GM21381 (cell line): ENCODE measurements around the gene TRPM3.

ENCODE experiments used
- ATAC-seq: cut with Tn5 transposase; IDR thresholded peaks from one replicate; pipeline ENCODE4 v1.9.1; 2021; ENCODE audit warnings: mild to moderate bottlenecking, moderate library complexity; ENCODE audit not compliant: unreplicated experiment

Gene TRPM3

DNA sequence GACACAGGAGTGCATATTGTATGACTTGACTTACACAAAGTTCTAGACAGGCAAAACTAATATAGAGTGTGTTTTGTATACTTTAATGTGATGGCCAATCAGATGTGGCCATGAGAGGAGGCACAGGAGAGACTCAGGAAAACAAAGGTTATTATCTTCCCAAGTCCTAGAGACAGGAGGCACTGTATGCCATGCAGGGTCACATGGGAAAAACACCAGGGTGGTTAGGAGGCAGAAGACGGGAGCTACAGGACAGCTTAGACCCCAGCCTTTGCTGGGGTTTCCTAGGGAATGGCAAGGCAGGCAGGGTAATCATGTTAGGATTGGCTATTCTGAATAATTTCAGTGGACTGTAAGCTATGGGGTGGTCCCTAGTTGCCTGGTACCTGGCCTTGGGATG, 16.2 kb downstream of the TRPM3 start:
- no peak for ATAC-seq

DNA sequence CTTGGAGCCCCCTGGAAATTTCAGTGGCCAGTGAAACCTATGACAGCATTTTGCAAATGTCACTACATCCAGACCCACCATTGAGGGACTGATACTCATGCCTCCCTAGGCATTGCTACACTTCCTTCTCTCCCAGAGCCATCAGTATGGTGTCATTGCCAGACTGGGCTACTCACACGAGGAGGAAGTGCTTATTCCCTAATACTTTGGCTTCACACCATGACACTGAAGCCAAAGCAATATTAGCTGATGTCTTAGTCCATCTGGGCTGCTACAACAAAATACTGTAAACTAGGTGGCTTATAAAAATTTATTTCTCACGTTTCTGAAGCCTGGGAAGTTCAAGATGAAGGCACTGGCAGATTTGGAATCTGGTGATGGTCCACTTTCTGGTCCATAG, 22.6 kb downstream of the TRPM3 start:
- no peak for ATAC-seq

DNA sequence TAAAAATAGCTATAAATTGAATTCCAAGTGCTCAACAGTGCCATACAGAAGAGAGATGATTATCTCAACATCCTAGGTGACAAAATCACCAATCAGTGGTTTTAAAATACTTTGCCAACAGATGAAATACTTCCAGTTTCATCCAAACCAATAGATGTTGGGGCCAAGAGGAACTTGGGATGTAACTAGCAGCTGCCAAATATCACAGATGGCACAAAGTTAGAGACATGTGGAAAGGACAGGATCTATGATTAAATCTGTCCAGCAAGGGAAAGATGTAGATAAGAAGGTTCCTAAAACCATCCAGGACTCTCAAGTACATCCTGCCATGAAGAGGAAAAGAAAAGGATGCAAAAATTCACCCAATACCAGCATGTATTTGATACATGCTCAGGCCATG, 23.8 kb downstream of the TRPM3 start:
- ATAC-seq: no peak

DNA sequence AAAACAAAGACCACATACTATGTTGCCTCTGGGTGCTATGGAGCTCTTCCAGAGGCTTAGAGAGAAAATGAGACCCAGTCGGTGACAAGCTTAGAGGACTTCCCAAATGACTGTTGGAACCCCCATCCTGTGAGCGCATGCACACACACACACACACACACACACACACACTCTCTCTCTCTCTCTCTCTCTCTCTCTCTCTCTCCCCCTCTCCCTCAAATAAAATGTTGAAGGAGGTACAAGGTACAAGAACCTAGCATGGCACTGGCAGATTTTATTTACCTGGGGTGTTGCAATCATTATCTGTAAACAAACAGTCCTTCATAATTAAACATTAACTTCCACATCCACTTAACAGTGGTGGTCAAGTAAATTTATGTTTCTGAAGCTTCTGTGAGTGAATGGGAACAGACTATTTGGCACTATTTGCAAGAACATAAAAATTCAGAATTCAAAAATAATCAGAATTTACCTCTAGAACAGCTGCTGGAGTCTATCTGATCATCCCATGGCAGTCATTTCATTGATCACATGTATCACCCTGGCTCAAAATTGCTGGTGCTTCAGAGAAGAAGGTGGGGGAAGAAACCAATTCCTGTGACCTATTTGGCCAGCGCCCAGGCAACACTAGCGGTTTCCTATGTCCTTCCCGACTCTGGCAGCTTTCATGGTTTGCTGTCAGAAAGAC, 24.9 kb downstream of the TRPM3 start:
- no peak for ATAC-seq

DNA sequence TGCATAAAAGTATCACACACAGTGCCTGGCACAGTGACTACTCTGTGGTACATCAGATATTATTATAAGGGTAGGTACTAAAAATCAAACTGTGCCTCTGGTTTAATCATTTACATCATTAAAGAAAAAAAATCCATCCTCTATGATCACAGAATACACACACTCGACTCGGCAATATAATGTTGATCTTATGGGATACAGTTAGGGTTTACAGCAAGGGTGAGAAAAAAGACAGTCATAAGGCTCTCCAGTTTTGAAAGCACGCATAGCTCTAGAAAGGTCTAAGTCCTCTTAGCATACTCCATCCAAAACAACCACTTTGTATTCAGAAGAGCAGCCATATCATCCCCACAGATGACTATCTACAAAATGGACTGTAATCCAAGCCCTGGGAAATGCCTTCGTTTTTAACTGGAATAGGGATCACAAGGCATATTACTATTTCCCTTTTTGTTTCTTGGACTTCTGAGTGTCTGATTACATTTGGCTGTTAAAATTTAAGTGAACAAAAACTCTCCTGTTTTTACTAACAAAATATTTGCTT, 26.6 kb downstream of the TRPM3 start:
- no peak for ATAC-seq

DNA sequence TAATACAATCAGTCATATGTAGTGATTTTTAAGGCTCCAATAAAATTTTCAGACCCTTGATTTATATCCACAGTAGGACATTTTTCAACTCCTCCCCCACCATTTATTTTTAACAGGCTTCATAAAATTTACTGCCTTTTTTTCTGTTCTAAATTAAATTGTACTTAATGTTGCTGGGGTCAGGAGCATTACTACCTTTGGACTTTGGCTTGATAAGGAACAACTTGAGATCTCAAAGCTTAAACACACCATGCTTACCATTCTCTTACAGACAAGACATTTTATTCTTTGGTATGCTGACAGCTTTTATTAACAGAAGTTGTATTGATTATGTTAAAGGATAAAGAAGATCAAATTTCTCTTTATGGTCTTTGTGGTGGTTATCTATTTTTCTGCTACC, 30.5 kb downstream of the TRPM3 start:
- ATAC-seq: no peak

DNA sequence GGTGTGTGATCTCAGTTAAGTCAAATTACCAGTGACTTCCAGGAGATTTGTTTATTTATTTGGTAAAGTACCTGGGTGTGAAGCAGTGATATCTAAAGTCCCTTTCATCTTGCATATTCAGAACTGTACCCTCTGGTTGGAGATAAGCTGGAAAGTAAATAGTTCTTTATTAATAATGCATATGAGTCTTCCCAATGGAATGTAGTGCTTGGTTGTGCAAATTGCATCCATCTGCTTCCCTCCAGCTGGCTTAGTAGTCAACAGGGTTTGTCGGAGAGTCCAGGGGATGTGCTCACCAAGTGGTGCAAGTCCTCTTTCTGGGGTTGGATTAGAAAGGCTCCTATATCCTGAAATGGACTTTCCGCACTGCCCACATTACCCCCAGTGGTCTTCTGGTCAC, 42.0 kb downstream of the TRPM3 start:
- no peak for ATAC-seq

DNA sequence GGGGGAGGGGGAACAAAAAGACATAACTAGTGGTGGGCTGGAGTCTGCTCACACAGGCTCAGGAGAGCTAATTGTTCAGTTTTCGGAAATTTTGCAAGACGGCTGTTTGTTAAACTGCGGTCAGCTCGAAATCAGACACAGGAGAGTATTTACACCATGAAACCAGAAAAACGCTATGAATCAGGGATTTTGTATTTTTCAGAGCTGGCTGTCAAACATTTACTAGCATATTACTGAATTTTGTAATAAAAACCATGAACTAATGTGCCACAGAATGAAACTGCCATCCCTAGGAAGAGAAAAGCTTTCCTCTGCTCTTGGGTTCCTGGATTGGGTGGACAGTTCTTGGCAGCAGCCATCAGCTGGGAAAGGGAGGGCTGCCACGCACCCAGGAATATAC, 45.3 kb downstream of the TRPM3 start:
- ATAC-seq: no peak

DNA sequence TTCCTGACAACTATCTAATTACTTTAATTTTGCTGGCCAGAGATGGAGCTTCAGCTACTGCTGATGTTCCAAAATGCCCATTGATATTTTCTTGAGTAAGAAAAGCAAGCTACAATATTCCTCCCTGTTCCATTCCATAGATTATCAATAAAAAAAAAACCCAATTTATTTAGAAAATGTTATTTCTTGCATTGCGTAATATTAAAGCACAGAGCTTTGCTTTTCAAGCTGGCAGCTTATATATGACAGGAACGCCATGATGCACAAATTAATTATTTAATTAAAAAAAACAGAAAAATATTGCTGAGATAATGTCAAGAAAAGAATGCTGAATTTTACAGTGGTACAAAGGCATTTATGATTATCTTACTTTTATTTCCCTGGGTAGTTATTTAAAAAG, 47.9 kb downstream of the TRPM3 start:
- ATAC-seq: no peak

DNA sequence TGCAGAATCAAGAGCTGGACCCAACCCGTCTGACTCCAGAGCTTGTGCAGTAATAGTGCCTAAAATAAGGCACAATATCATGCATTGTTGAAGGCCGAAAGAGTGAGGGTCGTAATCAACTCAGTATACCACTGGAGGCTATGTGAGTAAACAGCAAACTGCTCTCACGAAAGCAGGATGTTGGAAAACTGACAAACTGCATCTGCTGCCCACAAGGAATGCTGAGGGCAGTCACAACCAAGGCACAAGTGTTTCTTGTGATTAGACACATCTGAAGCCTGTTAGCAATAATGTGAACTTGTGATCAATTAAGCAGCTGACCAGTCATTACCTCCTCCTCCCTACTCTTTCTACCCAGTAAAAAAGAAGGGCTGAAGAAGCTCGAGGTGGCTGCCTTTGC, 48.8 kb downstream of the TRPM3 start:
- no peak for ATAC-seq

DNA sequence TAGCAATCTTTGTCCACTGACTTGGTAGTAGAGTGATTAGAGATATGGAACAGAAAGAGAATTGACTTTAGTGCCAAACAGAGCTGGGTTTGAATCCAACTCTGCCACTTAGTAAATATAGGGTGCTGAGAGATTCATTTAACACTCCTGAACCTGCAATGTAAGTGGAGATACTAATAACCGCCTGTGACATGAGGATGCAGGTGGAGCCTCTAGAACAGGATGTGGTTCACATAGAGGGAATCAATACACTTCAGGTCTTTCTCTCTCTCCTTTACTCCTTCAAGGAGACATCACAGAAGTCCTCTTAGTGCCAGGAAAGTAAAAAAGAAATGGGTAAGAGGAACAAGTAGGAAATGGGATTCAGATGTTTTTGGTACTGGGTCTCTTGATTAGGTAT, 49.8 kb downstream of the TRPM3 start:
- ATAC-seq: no peak

DNA sequence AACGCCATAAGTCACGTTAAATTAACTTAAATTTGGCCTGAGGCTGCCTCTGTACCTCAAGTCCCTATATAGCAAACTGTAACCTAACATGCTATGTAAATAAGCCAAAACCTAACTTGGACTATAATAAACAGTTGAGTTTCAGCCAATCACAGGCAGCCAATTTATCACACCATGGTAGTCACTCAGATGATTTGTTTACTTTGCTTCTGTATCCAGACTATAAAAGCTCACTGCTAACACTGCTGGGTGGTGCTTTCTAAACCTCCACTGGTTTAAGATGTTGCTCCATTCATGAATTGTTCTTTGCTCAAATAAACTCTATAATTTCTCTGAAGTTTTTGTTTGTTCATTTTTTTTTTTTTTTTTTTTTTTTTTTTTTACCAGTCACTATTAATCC, 62.8 kb downstream of the TRPM3 start:
- no peak for ATAC-seq

DNA sequence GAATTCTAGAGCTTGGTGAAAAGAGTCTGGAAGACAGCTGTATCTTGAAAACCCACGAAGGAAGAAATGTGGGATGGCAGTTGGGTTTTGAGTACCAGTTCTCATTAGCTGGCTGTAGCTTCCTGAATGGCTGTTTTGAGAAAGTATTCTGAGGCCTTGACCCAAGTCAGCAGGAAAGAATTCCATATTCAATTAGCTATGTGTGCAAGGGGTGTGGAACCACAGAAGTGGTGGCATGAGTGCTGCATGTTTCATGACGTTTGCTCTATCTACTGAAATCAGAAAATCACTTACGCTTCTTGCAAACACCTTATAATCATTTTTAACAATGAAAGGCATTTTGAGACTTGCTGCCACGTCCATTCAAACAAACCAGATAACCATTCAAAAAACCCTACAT, 69.1 kb downstream of the TRPM3 start:
- ATAC-seq: no peak

DNA sequence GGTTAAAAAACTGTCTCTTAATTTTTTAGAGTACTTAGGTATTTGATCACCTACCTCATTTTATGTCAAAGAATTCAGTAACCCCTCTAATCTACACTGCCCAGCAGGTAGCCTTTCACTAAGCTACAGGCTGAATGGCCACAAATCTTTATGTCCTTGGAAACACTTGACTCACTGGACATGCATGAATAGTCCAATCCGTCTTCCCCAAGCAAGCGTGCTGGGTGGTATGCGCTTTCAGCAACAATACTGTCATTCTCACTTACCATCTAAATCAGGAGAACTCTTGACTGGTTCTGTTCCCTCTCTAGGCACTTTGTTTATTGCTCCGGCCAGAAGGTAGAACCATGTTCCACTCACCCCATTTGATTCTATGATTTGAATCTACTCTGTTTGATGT, 73.1 kb downstream of the TRPM3 start:
- ATAC-seq: no peak

DNA sequence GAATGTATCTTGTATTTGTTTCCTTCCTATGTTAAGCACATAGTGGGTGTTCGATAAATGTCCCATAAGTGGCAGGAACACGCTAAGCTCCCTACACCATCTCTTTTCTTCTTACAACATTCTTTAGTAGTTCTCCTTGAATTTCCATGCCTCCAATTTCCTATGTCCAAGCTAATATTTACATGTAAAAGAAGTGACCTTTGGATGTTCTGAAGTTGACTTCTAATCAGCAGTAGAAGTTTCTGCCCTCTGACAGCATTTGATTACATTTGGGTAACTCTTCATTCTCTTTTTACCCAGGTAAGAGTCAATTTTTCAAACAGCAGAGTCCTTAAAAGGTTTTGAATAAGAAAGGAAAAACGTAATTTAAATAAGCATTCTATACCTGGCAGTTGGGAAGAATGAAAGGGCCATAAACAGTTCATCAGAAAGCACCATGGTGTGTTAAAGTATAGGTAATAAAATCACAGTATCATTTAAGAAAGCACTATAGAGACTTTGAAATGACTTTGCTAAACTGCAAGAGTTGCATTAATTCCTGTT, 78.9 kb downstream of the TRPM3 start:
- ATAC-seq: no peak

DNA sequence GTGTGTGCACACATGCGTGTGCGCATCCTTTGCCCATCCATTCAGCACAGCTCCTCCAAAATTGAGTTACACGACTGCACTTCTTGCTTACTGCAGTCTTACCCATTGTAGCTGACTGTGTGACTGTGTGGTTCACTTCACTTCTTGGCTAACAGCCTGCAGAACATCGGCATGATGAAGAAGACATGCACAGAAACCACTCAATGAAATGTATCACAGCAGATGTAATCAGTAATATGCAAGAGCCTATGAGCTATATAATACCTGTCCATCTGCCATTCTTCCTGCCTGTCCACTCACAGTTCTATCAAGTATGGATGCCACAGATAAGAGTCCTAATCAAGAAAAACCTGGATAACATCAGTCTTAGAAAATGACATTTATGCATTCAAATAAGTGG, 83.9 kb downstream of the TRPM3 start:
- ATAC-seq: no peak

DNA sequence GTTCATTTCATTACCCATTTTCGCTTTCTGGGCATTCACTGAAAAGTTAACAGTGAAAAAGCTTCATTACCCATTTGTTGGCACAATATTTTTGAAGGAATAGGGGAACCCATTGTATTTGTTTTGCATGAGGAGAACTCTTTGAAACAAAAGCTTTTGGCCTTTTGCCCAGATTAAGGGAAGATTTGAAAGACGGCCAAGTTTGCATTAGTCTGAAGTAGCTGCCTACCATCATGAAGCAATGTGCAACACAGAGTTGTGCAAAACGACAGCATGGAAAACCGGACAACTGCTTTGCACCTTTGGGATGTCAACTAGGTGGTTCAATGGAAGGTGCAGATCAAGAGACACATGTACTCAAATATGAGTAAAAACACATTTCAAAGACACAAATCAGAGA, 84.9 kb downstream of the TRPM3 start:
- no peak for ATAC-seq

DNA sequence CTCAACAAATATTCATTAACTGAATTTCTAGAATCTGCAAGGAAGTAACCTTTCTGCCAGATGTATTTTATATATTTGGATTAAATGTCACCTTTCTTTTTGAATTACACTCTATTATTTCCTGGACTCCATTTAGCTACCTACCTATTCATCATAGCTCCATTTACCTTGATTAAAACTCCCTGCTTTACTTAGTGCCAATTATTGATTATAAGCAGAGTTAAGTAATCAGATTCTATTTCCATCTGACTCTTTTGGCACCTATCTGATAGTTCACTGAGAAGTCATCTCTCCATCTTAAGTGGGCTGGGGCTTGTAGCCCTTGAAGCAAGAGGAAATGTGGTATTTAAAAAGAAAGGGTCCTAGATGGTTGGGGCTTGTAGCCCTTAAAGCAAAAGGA, 88.6 kb downstream of the TRPM3 start:
- no peak for ATAC-seq

DNA sequence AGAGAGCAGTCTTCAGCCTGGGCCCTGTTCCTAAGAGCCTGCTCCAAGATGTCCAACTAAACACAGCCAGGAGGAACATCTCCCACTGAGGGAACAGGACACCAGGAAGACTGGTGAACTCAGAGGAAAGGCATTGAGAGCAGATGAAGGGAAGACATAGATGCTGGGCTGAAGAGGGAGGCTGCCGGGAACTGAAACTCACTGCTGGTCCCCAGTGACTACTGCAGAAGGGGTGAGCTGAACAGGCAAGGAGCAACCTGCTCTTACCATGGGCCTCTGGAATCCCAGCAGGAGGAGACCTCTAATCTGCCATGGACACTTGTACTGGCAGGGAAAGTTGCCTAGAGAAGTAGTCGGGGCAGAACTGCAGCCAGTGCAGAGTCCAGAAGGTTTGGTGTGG, 95.7 kb downstream of the TRPM3 start:
- no peak for ATAC-seq

DNA sequence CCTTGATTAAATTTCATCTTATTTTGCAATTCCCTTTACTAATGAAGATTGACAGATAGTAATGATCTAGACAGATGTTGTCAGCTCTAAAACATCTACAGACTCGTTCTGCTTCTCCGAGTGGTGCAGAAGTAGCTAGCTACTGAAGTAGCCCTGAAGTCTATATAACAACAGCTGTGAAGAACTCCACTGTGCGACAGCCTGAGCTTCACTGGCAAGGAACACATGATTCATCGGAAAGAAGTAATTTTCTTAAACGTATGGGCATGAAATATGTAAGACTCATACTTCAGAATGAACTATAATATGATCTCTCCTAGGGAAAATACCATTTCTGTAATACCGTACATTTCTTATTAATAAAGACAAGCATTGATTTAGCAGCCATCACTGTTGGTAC, 96.2 kb downstream of the TRPM3 start:
- no peak for ATAC-seq

DNA sequence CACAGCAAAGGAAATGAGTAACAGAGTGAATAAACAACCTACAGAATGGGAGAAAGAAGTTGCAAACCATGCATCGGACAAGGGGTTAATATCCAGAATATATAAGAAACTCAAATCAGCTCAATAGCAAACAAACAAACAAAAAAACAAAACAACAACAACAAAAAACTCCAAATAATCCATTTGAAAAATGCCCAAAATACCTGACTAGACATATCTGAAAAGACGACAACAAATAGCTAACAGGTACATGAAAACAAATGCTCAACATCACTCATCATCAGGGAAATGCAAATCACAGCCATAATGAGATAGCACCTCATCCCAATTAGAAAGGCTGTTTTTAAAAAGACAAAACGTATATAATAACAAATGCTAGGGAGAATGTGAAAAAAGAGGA, 111.2 kb downstream of the TRPM3 start:
- no peak for ATAC-seq

DNA sequence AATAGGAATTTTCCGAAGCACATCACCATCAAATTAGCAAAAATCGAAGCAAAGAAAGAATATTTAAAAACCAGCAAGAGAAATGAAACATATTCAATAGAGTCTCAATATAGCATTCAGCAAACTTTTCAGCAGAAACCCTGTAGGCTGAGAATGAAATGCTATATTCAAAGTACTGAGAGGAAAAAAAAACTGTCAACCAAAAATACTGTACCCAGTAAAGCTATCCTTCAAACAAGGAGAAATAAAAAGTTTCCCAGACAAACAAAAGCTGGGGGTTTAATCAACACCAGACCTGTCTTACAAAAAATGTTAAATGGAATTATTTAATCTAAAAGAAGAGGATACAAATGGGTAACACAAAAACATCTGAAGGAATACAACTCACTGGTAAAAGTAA, 116.0 kb downstream of the TRPM3 start:
- ATAC-seq: no peak

DNA sequence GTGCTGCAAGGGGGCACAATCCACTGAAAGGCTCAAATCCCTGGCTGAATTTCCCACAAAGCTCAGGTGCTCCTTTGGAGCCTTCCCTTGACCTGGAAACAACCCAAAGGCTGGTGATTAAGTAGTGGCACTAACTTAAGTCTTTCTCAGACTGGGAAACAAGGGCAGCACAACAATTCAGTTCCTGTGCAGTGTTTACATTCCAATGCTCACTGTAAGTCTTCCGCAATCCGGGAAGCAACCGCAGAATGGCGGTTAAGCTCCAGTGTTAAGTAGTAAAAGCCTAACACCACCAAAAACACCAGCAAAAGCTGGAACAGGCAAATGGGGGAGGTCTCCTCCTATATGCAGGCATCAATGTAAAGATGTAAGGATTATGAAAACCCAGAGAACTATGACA, 117.2 kb downstream of the TRPM3 start:
- ATAC-seq: no peak
